Kidney epithelial cell (primary cell): ENCODE data around the gene CLSTN2. TPM values are rescaled to one million over a fixed set of nuclear protein-coding genes. Genes with fewer than 3 reads are reported as not detected.

Experiments
- DNase-seq: peaks from one replicate; pipeline ENCODE4 v3.0.0-alpha.2; 2010; ENCODE audit warnings: low read depth
- H3K27me3 ChIP-seq: 2 replicates; pipeline ENCODE4 v1.6.0; 2011; ENCODE audit warnings: low read length; ENCODE audit not compliant: control insufficient read depth, insufficient read depth
- H3K36me3 ChIP-seq: 2 replicates; pipeline ENCODE4 v1.5.1; 2011; ENCODE audit warnings: low read length; ENCODE audit not compliant: control insufficient read depth, insufficient read depth
- H3K4me3 ChIP-seq: 2 replicates; pipeline ENCODE4 v1.5.1; 2011; ENCODE audit warnings: low read depth, mild to moderate bottlenecking, control low read depth, low read length
- CTCF ChIP-seq: IDR thresholded peaks from 2 replicates; pipeline ENCODE4 v1.5.1; 2011; ENCODE audit warnings: mild to moderate bottlenecking, moderate library complexity, low read length, control low read depth, inconsistent platforms; ENCODE audit not compliant: insufficient read depth, poor library complexity, severe bottlenecking
- total RNA-seq: library from RNA; depleted of rRNA; stranded (reverse); fragments of >200 nt; gene quantifications from 2 replicates; pipeline ENCODE4 v1.2.3, GENCODE V29; 2015

The CLSTN2 gene
- total RNA-seq, 1 donor from 2014 or later, result 10.9 TPM

GRCh38 chr3:140338916-140339315, 403.9 kb downstream of the CLSTN2 start:
- DNase-seq, result no peak
- no peaks in the 10 kb centered on the region for H3K36me3 ChIP-seq
- TF ChIP-seq CTCF, result no peak
- no peaks in the 10 kb centered on the region for H3K27me3 ChIP-seq
- H3K4me3 ChIP-seq, result no peak overlapping the region

GRCh38 chr3:140341203-140341602, 406.2 kb downstream of the CLSTN2 start:
- Histone ChIP-seq H3K4me3 (no peak overlapping the region), H3K27me3 (no peaks in the 10 kb centered on the region), H3K36me3 (no peaks in the 10 kb centered on the region)
- no peak for TF ChIP-seq CTCF
- no peak for DNase-seq

- H3K27me3 ChIP-seq, result no peaks in the 10 kb centered on the region
- DNase-seq, result no peak
- TF ChIP-seq CTCF, result no peak
These were observed 406.9 kb downstream of the CLSTN2 start for GRCh38 chr3:140341817-140342403.

GRCh38 chr3:140342668-140343067, 407.7 kb downstream of the CLSTN2 start:
- TF ChIP-seq CTCF, result no peak
- H3K4me3 ChIP-seq, result no peak overlapping the region
- no peaks in the 10 kb centered on the region for H3K36me3 ChIP-seq
- DNase-seq, result no peak
- no peaks in the 10 kb centered on the region for H3K27me3 ChIP-seq

More at GRCh38 chr3:140341817-140342403, 406.9 kb downstream of the CLSTN2 start:
- Histone ChIP-seq H3K36me3 (no peaks in the 10 kb centered on the region), H3K4me3 (no peak overlapping the region)

GRCh38 chr3:140343211-140344081, 408.5 kb downstream of the CLSTN2 start:
- Histone ChIP-seq H3K27me3 (no peaks in the 10 kb centered on the region), H3K4me3 (no peak overlapping the region), H3K36me3 (no peaks in the 10 kb centered on the region)
- no peak for DNase-seq
- no peak for TF ChIP-seq CTCF
